Fibroblast of lung (primary cell): ENCODE results near the gene NEK8. TPM values are rescaled to one million over a fixed set of nuclear protein-coding genes. Genes with fewer than 3 reads are reported as not detected.

Experiments used
- DNase-seq, 2 donors: peaks; one replicate each; pipeline versions ENCODE4 v3.0.0 to v3.0.0-alpha.2; 2010; ENCODE audit warnings: low read depth in 2 of 2
- H2AFZ ChIP-seq: 2 replicates; pipeline ENCODE4 v1.5.1; 2012; ENCODE audit warnings: low read length, control low read depth, inconsistent platforms
- H3K27ac ChIP-seq: 2 replicates; pipeline ENCODE4 v1.5.1; 2011; ENCODE audit warnings: low read length, control low read depth; ENCODE audit not compliant: insufficient read depth
- H3K27me3 ChIP-seq: 2 replicates; pipeline ENCODE4 v1.5.1; 2011; ENCODE audit warnings: mild to moderate bottlenecking, low read length; ENCODE audit not compliant: control insufficient read depth, insufficient read depth
- H3K36me3 ChIP-seq: 2 replicates; pipeline ENCODE4 v1.5.1; 2011; ENCODE audit warnings: low read length; ENCODE audit not compliant: control insufficient read depth, insufficient read depth
- H3K4me1 ChIP-seq: 2 replicates; pipeline ENCODE4 v1.5.1; 2011; ENCODE audit warnings: low read length; ENCODE audit not compliant: control insufficient read depth, insufficient read depth; ENCODE audit errors: extremely low read depth
- H3K4me2 ChIP-seq: 2 replicates; pipeline ENCODE4 v1.5.1; 2011; ENCODE audit warnings: low read length, control low read depth; ENCODE audit not compliant: insufficient read depth; ENCODE audit errors: extremely low read depth
- H3K4me3 ChIP-seq, 4 experiments: fragments of 200-600 bp in 1 of 4; sonication (generic) in 1 of 4; replicated peaks in 1 of 4; 2 replicates each; pipeline ENCODE4 v1.5.1; 2011 to 2016; ENCODE audit warnings: low read length in 4 of 4, low read depth in 3 of 4, mild to moderate bottlenecking in 3 of 4, control low read depth in 2 of 4, inconsistent platforms in 1 of 4, mixed read lengths in 1 of 4; ENCODE audit not compliant: insufficient read depth in 1 of 4; ENCODE audit errors: control extremely low read depth in 1 of 4
- H3K79me2 ChIP-seq: 2 replicates; pipeline ENCODE4 v1.5.1; 2012; ENCODE audit warnings: mild to moderate bottlenecking, low read length, inconsistent platforms; ENCODE audit not compliant: control insufficient read depth, insufficient read depth
- H3K9ac ChIP-seq: 2 replicates; pipeline ENCODE4 v1.5.1; 2011; ENCODE audit warnings: mild to moderate bottlenecking, low read length, control low read depth; ENCODE audit not compliant: insufficient read depth
- H3K9me3 ChIP-seq: 2 replicates; pipeline ENCODE4 v1.5.1; 2012; ENCODE audit warnings: low read depth, low read length; ENCODE audit not compliant: control insufficient read depth, insufficient read depth
- H4K20me1 ChIP-seq: 2 replicates; pipeline ENCODE4 v1.5.1; 2011; ENCODE audit warnings: low read length; ENCODE audit not compliant: control insufficient read depth, insufficient read depth; ENCODE audit errors: extremely low read depth
- EZH2 ChIP-seq: IDR thresholded peaks from 2 replicates; pipeline ENCODE4 v1.5.1; 2012; ENCODE audit warnings: low read length, control low read depth, mild to moderate bottlenecking; ENCODE audit errors: missing control alignments
- polyA plus RNA-seq, 2 donors: library from polyadenylated mRNA; depleted of rRNA in 1 of 2; stranded (reverse) in 1 of 2; unstranded in 1 of 2; fragments of >200 nt; gene quantifications; 2 replicates each; pipeline ENCODE4 v1.2.1, GENCODE V29; 2011 to 2012; ENCODE audit warnings: missing spikeins in 1 of 2
- total RNA-seq: library from RNA; depleted of rRNA; stranded (reverse); fragments of >200 nt; gene quantifications from 2 replicates; pipeline ENCODE4 v1.2.1, GENCODE V29; 2014
- TF ChIP-seq, protein P1 (sequence below), 2 donors: IDR thresholded peaks in 1 of 2; conservative IDR thresholded peaks in 1 of 2; 1 replicate in 1 of 2; 2 replicates in 1 of 2; pipeline ENCODE4 v1.5.1; 2011 to 2012; ENCODE audit warnings: low read length in 2 of 2, control low read depth in 1 of 2, inconsistent platforms in 1 of 2, low read depth in 1 of 2, mild to moderate bottlenecking in 1 of 2

NEK8 gene
- total and polyA plus RNA-seq, 2 donors (not counting 1 experiment from before 2014, with no cell fraction given): 2.8 to 3.8 TPM

DNA sequence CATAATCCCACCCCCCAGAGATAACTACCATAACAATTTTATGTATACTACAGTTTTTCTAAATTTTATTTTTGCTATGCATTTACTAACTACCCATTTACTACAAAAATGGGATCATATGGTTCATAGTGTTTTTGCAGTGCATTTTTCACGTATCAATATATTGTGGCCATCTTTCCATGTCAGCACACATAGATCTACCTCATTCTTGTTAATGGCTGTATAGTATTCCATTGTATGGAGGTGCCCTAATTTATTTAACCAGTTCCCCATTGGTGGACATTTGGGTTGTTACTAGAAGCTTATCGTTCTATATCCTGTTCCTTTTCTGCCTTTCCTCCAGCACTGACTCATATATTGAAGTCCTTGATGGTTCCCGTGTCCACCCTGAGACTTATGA, 39.6 kb upstream of the NEK8 start:
- no peak overlapping the region for H3K4me3 ChIP-seq
- H3K79me2 ChIP-seq: no peaks in the 10 kb centered on the region
- H3K4me2 ChIP-seq: no peak overlapping the region
- H3K4me1 ChIP-seq: no peaks in the 10 kb centered on the region
- H4K20me1 ChIP-seq: no peaks in the 10 kb centered on the region
- TF ChIP-seq, protein P1, sequence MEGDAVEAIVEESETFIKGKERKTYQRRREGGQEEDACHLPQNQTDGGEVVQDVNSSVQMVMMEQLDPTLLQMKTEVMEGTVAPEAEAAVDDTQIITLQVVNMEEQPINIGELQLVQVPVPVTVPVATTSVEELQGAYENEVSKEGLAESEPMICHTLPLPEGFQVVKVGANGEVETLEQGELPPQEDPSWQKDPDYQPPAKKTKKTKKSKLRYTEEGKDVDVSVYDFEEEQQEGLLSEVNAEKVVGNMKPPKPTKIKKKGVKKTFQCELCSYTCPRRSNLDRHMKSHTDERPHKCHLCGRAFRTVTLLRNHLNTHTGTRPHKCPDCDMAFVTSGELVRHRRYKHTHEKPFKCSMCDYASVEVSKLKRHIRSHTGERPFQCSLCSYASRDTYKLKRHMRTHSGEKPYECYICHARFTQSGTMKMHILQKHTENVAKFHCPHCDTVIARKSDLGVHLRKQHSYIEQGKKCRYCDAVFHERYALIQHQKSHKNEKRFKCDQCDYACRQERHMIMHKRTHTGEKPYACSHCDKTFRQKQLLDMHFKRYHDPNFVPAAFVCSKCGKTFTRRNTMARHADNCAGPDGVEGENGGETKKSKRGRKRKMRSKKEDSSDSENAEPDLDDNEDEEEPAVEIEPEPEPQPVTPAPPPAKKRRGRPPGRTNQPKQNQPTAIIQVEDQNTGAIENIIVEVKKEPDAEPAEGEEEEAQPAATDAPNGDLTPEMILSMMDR (conservative IDR thresholded peaks at IDR 0.05 in 1 of 2, IDR thresholded peaks at IDR 0.05 in 1 of 2; ENCODE audit: low read depth in 1 of 2, low read length in 2 of 2): no peak
- TF ChIP-seq EZH2: no peak
- peaks cover 28% of the 10 kb centered on the region for H3K36me3 ChIP-seq
- H3K27ac ChIP-seq: no peak overlapping the region
- H3K9me3 ChIP-seq: no peaks in the 10 kb centered on the region
- H3K9ac ChIP-seq: no peak overlapping the region
- H3K27me3 ChIP-seq: no peaks in the 10 kb centered on the region
- DNase-seq: no peak
- H2AFZ ChIP-seq: no peak overlapping the region

GRCh38 chr17:28693869-28694268, 34.7 kb upstream of the NEK8 start:
- DNase-seq: no peak
- no peak for TF ChIP-seq EZH2
- TF ChIP-seq, protein P1 (conservative IDR thresholded peaks at IDR 0.05 in 1 of 2, IDR thresholded peaks at IDR 0.05 in 1 of 2; ENCODE audit: low read depth in 1 of 2, low read length in 2 of 2): no peak
- Histone ChIP-seq H3K27me3 (no peaks in the 10 kb centered on the region), H3K27ac (no peak overlapping the region), H3K9ac (no peak overlapping the region), H3K4me3 (no peak overlapping the region), H3K36me3 (peaks cover 28% of the 10 kb centered on the region), H3K4me1 (no peaks in the 10 kb centered on the region), H3K79me2 (no peaks in the 10 kb centered on the region), H4K20me1 (no peaks in the 10 kb centered on the region), H2AFZ (no peak overlapping the region), H3K9me3 (no peaks in the 10 kb centered on the region), H3K4me2 (no peak overlapping the region)

DNA sequence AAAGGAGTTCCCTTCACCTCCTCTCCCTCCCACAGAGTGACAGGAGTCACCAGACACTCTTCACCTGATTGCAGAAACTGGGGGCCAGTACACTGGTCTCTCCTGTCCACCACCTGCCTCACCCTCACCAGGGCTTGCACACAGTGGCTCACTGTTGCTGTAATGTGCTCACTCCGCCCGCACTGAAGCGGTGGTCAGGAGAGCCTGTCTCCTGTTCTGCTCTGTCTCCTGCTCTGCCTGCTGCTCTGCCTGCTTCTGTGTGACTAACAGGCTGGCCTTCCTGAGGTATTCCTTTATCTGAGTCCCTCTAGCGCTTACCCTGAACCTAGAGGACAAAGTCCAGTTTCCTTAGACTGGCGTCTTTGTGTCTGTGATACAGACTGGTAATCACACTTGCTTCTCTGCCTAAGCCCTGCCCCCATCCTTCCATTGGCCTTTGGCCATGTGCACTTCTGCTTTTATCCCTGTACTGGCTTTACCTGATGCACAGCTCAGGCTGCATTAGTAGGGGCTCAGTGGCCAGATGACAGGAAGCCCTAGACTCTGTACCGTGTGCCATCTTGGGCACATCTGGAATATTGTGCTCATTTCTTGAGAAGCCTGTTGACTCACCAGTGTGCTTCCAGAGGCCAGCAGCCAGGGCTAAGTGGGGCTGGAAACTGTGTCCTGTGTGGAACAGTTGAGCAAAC, 30.2 kb upstream of the NEK8 start:
- Histone ChIP-seq H3K4me2 (no peak overlapping the region), H3K79me2 (no peaks in the 10 kb centered on the region), H3K36me3 (peaks cover 55% of the 10 kb centered on the region), H3K27ac (no peak overlapping the region), H3K9me3 (no peaks in the 10 kb centered on the region), H3K4me3 (no peak overlapping the region), H4K20me1 (no peaks in the 10 kb centered on the region), H2AFZ (no peak overlapping the region), H3K4me1 (no peaks in the 10 kb centered on the region), H3K27me3 (no peaks in the 10 kb centered on the region), H3K9ac (no peak overlapping the region)
- TF ChIP-seq EZH2: no peak
- TF ChIP-seq, protein P1 (conservative IDR thresholded peaks at IDR 0.05 in 1 of 2, IDR thresholded peaks at IDR 0.05 in 1 of 2; ENCODE audit: low read depth in 1 of 2, low read length in 2 of 2): no peak
- no peak for DNase-seq
